ENCODE data around the gene GTF2F1.

DNA sequence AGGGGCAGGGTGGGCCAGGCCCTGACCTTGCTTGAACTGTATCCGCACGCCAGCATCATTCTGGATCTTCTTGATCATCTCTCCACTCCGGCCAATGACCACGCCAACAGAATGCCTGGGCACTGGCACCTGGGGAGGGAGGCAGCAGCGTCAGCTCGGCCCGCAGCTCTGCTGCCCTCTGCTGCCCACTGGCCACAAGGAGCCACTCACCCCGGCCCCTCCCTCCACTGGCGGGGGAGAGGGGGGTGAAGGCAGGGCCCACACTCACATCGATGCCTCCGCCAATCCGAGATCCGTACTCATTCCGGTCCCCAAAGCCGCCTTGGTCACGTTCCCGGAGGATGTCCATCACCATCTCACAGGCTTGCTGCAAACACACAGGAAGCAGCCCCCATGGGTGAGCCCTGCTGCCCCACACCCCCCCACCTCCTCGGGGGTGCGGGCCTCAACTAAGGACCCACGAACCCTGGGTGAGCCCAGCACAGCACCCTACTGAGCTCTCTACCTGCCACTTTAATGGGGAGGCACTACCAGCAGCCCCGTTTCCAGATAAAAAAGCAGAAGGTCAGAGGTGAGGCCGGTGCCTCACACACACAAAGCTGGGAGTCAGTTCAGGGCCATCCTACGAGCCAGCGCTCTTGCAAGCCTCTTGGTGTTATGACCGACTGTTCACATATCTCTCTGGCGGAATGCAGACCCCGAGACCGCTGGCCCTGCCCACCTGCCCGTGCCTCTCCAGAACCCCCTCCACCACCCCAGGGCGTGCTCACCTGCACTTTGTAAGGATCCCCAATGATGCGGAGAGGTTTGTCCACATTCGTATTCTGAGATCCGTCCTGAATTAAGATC lies 25.0 kb upstream of the GTF2F1 start:
- TF ChIP-seq GABPA (IDR thresholded peaks at IDR 0.05; ENCODE audit: low read depth): no peak
- TF ChIP-seq POLR2AphosphoS5 (IDR thresholded peaks at IDR 0.05; ENCODE audit: low read depth): no peak
- TF ChIP-seq, protein P1, sequence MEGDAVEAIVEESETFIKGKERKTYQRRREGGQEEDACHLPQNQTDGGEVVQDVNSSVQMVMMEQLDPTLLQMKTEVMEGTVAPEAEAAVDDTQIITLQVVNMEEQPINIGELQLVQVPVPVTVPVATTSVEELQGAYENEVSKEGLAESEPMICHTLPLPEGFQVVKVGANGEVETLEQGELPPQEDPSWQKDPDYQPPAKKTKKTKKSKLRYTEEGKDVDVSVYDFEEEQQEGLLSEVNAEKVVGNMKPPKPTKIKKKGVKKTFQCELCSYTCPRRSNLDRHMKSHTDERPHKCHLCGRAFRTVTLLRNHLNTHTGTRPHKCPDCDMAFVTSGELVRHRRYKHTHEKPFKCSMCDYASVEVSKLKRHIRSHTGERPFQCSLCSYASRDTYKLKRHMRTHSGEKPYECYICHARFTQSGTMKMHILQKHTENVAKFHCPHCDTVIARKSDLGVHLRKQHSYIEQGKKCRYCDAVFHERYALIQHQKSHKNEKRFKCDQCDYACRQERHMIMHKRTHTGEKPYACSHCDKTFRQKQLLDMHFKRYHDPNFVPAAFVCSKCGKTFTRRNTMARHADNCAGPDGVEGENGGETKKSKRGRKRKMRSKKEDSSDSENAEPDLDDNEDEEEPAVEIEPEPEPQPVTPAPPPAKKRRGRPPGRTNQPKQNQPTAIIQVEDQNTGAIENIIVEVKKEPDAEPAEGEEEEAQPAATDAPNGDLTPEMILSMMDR (IDR thresholded peaks at IDR 0.05; ENCODE audit: insufficient read depth, low read length): no peak
- no peak for TF ChIP-seq SPI1 (IDR thresholded peaks at IDR 0.05; ENCODE audit: borderline replicate concordance, low read depth)
